ENCODE results near the gene IFT88. TPM values are rescaled to one million over a fixed set of nuclear protein-coding genes. Genes with fewer than 3 reads are reported as not detected.

The IFT88 gene
- total and polyA plus RNA-seq, 5 experiments from 2014 or later = 6.3 to 18.6 (median 8.6) TPM

GRCh38 chr13:20536992-20537391, 30.0 kb upstream of the IFT88 start:
- POLR2A ChIA-PET = no interaction called here
- Mint-ChIP-seq H3K36me3 (peaks cover 0 to 9% (median 0%) of the 10 kb centered on the region in 3 donors), H3K27ac (no peak overlapping the region), H3K4me1 (peaks cover 0 to 1% (median 0%) of the 10 kb centered on the region in 4 donors), H3K27me3 (no peaks in the 10 kb centered on the region), H3K4me3 (no peak overlapping the region), H3K9me3 (peaks cover 0 to 26% (median 7%) of the 10 kb centered on the region in 9 donors)
- DNase-seq (no peak), ATAC-seq (no peak)

GRCh38 chr13:20544201-20544923, 22.6 kb upstream of the IFT88 start:
- Mint-ChIP-seq H3K4me3 (peak overlapping the region in 2 of 10 donors; percentile 18 to 66), H3K36me3 (no peaks in the 10 kb centered on the region), H3K9me3 (peaks cover 0 to 3% (median 0%) of the 10 kb centered on the region in 9 donors)

GRCh38 chr13:20546556-20546955, 20.4 kb upstream of the IFT88 start:
- DNase-seq = no peak
- peaks cover 3 to 35% (median 7%) of the 10 kb centered on the region in 4 donors for H3K4me1 Mint-ChIP-seq
- no peaks in the 10 kb centered on the region for H3K36me3 Mint-ChIP-seq
- peak overlapping the region in 1 of 10 donors; percentile 26 for H3K4me3 Mint-ChIP-seq
- no peaks in the 10 kb centered on the region for H3K27me3 Mint-ChIP-seq
- peak overlapping the region in 2 of 10 donors; percentile 38 to 53 for H3K27ac Mint-ChIP-seq
- H3K9me3 Mint-ChIP-seq = no peaks in the 10 kb centered on the region
- no peak for ATAC-seq
- POLR2A ChIA-PET = no interaction called here

More at GRCh38 chr13:20544201-20544923, 22.6 kb upstream of the IFT88 start:
- POLR2A ChIA-PET = no interaction called here
- DNase-seq (no peak), ATAC-seq (no peak)
- H3K27ac Mint-ChIP-seq = peak overlapping the region in 1 of 10 donors; percentile 62
- H3K27me3 Mint-ChIP-seq = no peaks in the 10 kb centered on the region
- peaks cover 3 to 35% (median 7%) of the 10 kb centered on the region in 4 donors for H3K4me1 Mint-ChIP-seq

- H3K4me1 Mint-ChIP-seq = peaks cover 3 to 35% (median 7%) of the 10 kb centered on the region in 4 donors
- H3K9me3 Mint-ChIP-seq = no peaks in the 10 kb centered on the region
- H3K4me3 Mint-ChIP-seq = no peak overlapping the region
- no peaks in the 10 kb centered on the region for H3K36me3 Mint-ChIP-seq
- POLR2A ChIA-PET = interaction anchor here (0.5 kb wide), 1 partner anchor 245 kb away, joined by 3 read pairs; no protein-coding TSS in a partner anchor
- no peak for ATAC-seq
- peak overlapping the region in 1 of 10 donors; percentile 2 for H3K27ac Mint-ChIP-seq
- DNase-seq = no peak
- H3K27me3 Mint-ChIP-seq = no peaks in the 10 kb centered on the region
These were observed 19.5 kb upstream of the IFT88 start for GRCh38 chr13:20547479-20547908.

- H3K4me1 Mint-ChIP-seq = peaks cover 3 to 20% (median 7%) of the 10 kb centered on the region in 4 donors
- H3K36me3 Mint-ChIP-seq = no peaks in the 10 kb centered on the region
- DNase-seq = no peak
- POLR2A ChIA-PET = no interaction called here
- no peak for ATAC-seq
- H3K27ac Mint-ChIP-seq = no peak overlapping the region
- no peaks in the 10 kb centered on the region for H3K9me3 Mint-ChIP-seq
- no peak overlapping the region for H3K4me3 Mint-ChIP-seq
- no peaks in the 10 kb centered on the region for H3K27me3 Mint-ChIP-seq
These were observed 16.2 kb upstream of the IFT88 start for GRCh38 chr13:20550799-20551198.

DNA sequence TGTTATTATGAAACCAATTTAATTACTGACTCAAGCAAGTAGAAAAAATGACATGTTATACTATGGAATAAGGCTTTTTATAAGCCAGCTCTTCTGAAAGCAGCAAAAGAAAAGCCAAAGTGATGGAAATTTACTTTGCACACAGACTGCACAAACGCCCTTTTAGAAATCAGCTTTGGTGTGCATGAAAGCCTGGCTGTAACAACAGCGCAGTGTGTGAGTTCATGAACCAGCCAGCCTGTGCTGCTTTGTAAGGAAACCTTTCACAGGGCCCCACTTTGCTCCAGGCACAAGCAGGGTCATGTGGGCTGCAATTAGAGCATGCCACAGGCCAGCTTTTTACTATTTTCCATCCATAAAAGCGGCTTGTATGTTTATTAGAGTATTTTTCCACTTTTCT, 13.6 kb upstream of the IFT88 start:
- H3K4me3 Mint-ChIP-seq = no peak overlapping the region
- no peak overlapping the region for H3K27ac Mint-ChIP-seq
- POLR2A ChIA-PET = no interaction called here
- DNase-seq = no peak
- H3K9me3 Mint-ChIP-seq = no peaks in the 10 kb centered on the region
- no peaks in the 10 kb centered on the region for H3K27me3 Mint-ChIP-seq
- ATAC-seq = no peak
- H3K4me1 Mint-ChIP-seq = no peaks in the 10 kb centered on the region
- no peaks in the 10 kb centered on the region for H3K36me3 Mint-ChIP-seq

DNA sequence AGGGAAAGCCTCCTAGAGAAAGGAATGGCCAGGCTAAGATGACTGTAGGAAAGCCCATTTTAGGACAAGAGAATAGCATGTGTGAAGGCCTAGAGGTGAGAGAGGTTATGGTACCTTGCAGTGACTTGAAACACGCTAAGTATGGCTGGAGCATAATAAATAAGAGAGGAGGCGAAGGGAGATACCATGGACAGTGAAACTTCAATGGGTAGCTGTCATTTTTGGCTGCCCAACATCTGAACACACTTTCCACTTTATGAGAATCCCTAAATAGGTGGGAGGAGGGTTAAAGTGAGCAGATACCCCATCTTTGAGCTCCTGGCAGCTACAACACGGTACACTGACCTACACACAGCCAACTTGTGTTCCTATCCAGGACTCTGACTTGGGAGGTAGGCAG, 8.0 kb upstream of the IFT88 start:
- ATAC-seq (no peak), DNase-seq (no peak)
- Mint-ChIP-seq H3K27me3 (no peaks in the 10 kb centered on the region), H3K36me3 (no peaks in the 10 kb centered on the region), H3K4me3 (no peak overlapping the region), H3K9me3 (no peaks in the 10 kb centered on the region), H3K4me1 (no peaks in the 10 kb centered on the region), H3K27ac (no peak overlapping the region)
- POLR2A ChIA-PET = no interaction called here

GRCh38 chr13:20559659-20560356, 7.1 kb upstream of the IFT88 start:
- Mint-ChIP-seq H3K4me1 (no peaks in the 10 kb centered on the region), H3K27ac (peak overlapping the region in 1 of 10 donors; percentile 11), H3K9me3 (peaks cover 0 to 7% (median 4%) of the 10 kb centered on the region in 9 donors)

GRCh38 chr13:20561741-20562140, 5.2 kb upstream of the IFT88 start:
- DNase-seq (no peak), ATAC-seq (no peak)
- peaks cover 0 to 8% (median 4%) of the 10 kb centered on the region in 4 donors for H3K4me1 Mint-ChIP-seq
- H3K27ac Mint-ChIP-seq = no peak overlapping the region
- POLR2A ChIA-PET = no interaction called here
- peaks cover 0 to 13% (median 5%) of the 10 kb centered on the region in 9 donors for H3K9me3 Mint-ChIP-seq
- H3K4me3 Mint-ChIP-seq = no peak overlapping the region
- no peaks in the 10 kb centered on the region for H3K36me3 Mint-ChIP-seq
- H3K27me3 Mint-ChIP-seq = no peaks in the 10 kb centered on the region

More at GRCh38 chr13:20559659-20560356, 7.1 kb upstream of the IFT88 start:
- Mint-ChIP-seq H3K4me3 (no peak overlapping the region), H3K27me3 (no peaks in the 10 kb centered on the region), H3K36me3 (no peaks in the 10 kb centered on the region)
- POLR2A ChIA-PET = no interaction called here
- ATAC-seq (no peak), DNase-seq (no peak)

DNA sequence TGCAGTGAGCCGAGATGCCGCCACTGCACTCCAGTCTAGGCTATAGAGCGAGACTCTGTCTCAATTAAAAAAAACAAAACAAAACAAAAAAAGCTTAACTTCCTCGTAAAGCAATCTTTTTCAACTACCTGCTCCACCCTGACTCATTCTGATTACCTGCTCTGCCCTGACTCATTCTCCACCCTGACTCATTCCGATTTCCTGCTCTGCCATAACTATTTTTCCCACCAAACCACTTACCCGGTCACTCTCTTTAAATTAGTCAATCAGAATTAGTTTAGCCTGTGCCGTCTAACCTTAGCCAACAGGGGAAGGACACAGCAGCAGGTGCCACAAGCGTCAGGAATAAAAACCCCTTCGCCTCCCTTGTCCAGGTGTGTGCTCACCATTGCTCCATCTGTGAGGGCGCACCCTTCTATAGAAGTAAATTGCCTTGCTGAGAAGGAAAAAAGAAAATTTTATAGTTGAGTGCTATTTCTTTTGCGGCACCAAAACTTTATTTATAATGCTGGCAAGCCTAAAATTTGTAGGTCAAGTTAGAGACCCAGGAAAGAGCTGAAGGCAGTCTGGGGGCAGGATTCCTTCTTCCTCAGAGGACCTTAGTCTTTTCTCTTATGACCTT, 1.7 kb upstream of the IFT88 start:
- peaks cover 7 to 20% (median 13%) of the 10 kb centered on the region in 4 donors for H3K4me1 Mint-ChIP-seq
- ATAC-seq (no peak), DNase-seq (no peak)
- POLR2A ChIA-PET = interaction anchor here (1.5 to 1.7 kb wide), 2 partner anchors 39 to 338 kb away, joined by 7 to 9 read pairs; no protein-coding TSS in a partner anchor
- H3K27me3 Mint-ChIP-seq = no peaks in the 10 kb centered on the region
- peak overlapping the region in 9 of 10 donors; percentile 34 to 97 (median 64) for H3K4me3 Mint-ChIP-seq
- H3K27ac Mint-ChIP-seq = peak overlapping the region in 6 of 10 donors; percentile 15 to 76 (median 42)
- peaks cover 0 to 13% (median 5%) of the 10 kb centered on the region in 9 donors for H3K9me3 Mint-ChIP-seq
- H3K36me3 Mint-ChIP-seq = no peaks in the 10 kb centered on the region

GRCh38 chr13:20566468-20566897, 474 bp upstream of the IFT88 start:
- H3K27me3 Mint-ChIP-seq = no peaks in the 10 kb centered on the region
- peak overlapping the region; percentile 85 to 97 (median 93) for H3K4me3 Mint-ChIP-seq
- no peak for DNase-seq
- peaks cover 7 to 21% (median 14%) of the 10 kb centered on the region in 4 donors for H3K4me1 Mint-ChIP-seq
- POLR2A ChIA-PET = interaction anchor here (0.8 to 1.7 kb wide), 4 partner anchors 40 to 337 kb away, joined by 3 to 9 read pairs (median 6); partner anchors contain the start of genes CRYL1 and EEF1AKMT1
- peaks cover 0 to 5% (median 0%) of the 10 kb centered on the region in 3 donors for H3K36me3 Mint-ChIP-seq
- H3K9me3 Mint-ChIP-seq = peaks cover 0 to 13% (median 5%) of the 10 kb centered on the region in 9 donors
- peak overlapping the region; percentile 84 to 96 (median 94) for H3K27ac Mint-ChIP-seq
- no peak for ATAC-seq

DNA sequence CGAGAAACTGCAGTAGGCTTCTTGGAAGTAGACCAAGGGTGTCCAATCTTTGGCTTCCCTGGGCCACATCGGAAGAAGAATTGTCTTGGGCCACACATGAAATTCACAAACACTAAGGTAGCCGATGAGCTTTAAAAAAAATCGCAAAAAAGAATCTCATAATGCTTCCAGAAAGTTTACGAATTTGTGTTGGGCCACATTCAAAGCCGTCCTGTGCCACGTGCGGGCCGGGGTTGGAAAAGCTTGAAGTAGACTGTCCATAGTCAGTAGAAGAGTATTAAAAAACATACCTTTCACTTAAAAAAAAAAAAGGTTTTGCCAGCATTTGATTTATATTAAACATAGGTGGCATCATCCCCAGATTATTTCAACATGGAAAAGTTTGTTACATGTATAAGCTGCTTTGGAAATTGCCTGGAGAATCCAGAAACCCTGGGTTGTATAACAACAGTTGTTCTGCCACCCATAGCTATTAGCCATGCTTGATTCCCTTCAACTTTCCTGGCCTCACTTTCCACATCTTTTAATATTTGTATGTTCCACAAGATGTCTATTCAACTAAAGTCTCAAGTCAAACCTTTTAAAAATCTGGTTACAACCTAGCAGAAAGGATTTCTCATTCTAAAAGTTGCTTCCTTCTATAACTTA, 1.0 kb downstream of the IFT88 start:
- no peaks in the 10 kb centered on the region for H3K27me3 Mint-ChIP-seq
- peaks cover 8 to 25% (median 20%) of the 10 kb centered on the region in 4 donors for H3K4me1 Mint-ChIP-seq
- DNase-seq = no peak
- peak overlapping the region; percentile 85 to 97 (median 93) for H3K4me3 Mint-ChIP-seq
- H3K27ac Mint-ChIP-seq = peak overlapping the region; percentile 91 to 97 (median 95)
- POLR2A ChIA-PET = interaction anchor here (0.9 to 1.5 kb wide), 2 partner anchors 42 to 206 kb away, joined by 4 to 5 read pairs; partner anchors contain the start of genes CRYL1 and EEF1AKMT1
- peaks cover 0 to 15% (median 5%) of the 10 kb centered on the region in 9 donors for H3K9me3 Mint-ChIP-seq
- peaks cover 0 to 16% (median 3%) of the 10 kb centered on the region in 3 donors for H3K36me3 Mint-ChIP-seq
- ATAC-seq = no peak

Data from naive thymus-derived CD8-positive, alpha-beta T cell (primary cell).